NCI-H1694 treated with DMSO at 0.1 percent for 48 hours (cell line): ENCODE data around the gene AQP12B.
"Not testable (repeated sequence)": the region's sequence is repeated elsewhere in the genome, so short reads cannot be mapped to it uniquely, and the experiment has no call there.

Experiments used
- DNase-seq: peaks from one replicate; lab custom pipeline; 2025; lab: John Stamatoyannopoulos, UW

Gene AQP12B

DNA sequence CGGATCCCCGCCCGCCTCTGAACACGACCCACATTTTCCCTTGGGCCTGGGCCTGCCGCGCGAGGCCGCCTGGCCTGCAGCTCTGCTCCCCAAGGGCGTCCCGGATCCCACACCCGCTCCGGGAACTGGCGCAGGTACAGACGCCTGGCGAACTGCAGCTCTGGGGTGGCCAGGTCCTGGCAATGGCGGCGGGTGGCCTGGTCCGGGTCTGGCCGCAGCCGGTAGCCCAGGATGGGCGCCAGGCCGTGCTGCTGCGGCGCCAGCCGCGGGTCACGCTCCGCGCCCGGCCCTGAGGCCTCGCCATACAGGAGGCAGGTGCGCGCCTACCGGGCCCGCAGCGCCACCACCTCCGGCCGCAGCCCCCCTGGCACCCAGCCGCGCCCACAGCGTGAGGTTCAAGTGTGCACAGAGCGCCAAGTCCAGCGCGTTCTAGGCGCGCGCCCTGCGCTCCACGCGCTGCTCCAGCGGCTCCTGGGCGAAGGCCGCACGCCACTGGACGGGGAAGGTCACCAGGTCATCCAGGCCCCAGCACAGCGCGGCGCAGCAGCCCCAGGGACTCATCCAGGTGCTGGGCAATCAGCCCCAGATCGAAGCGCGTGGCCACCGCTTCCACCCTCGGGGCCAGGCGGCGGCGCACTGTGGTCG lies 18.5 kb upstream of the AQP12B start:
- DNase-seq, result no peak

GRCh38 chr2:240700616-240701015 lies 17.9 kb upstream of the AQP12B start:
- not testable (repeated sequence) for DNase-seq

DNA sequence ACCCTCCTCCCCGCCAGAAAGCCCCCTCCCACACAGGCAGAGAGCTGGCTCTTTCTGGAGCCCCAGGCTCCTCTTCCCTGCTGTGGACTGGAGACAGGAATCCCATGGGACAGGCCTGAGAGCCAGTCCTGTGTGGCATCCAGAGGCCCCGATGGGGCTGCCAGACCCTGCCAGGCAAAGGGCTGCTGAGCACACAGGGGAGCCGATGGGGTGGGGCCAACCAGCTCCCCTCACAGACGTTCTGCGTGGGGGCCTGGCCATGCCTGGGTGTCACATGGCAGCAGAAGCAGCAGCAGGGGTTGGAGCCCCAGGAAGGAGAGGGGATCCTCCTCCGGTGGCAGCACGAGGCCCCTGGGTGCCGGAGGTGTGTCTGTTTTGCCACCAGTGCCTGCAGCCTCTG lies 17.1 kb upstream of the AQP12B start:
- DNase-seq, result not testable (repeated sequence)

- DNase-seq, result not testable (repeated sequence)
Observed at GRCh38 chr2:240698852-240699561, 16.3 kb upstream of the AQP12B start.

DNA sequence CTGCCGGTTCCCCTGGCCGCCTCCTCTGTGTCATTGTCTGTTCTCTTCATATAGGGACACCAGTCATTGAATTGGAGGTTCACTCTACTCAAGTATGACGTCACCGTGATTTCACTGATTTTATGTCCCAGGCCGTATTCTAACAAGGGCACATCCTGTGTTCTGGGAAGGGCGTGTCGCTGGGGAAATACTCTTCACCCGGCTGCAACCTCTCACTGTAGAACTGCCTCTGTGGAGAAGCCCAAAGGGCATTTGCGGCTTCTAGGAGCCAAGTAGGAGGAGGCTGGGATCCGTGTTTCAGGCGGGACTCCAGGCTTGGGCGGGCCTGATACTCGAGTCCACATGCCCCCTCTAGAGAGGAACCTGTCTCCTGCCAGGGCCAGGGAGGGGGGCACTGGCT lies 13.8 kb upstream of the AQP12B start:
- not testable (repeated sequence) for DNase-seq

DNA sequence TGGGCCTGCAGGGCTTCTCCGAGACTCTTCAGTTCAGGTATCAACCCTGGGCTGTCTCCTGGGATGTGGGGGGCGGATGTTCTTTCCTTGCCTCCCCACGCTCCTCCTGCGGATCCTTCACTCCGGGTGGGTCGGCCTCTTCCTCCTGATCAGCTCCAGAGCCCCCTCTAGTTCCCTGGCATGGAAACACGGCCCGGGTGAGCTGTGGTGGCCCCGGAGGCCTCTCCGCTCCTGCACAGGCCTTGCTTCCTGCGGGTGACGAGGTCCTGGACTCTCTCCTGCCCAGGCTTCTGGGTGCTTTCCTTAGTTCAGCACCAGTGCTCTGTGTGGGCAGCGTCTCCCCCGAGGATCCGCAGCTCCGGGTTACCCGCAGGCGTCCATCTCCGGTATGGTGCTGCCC lies 12.9 kb upstream of the AQP12B start:
- DNase-seq, result not testable (repeated sequence)

GRCh38 chr2:240694304-240694703 lies 11.6 kb upstream of the AQP12B start:
- DNase-seq, result not testable (repeated sequence)

DNA sequence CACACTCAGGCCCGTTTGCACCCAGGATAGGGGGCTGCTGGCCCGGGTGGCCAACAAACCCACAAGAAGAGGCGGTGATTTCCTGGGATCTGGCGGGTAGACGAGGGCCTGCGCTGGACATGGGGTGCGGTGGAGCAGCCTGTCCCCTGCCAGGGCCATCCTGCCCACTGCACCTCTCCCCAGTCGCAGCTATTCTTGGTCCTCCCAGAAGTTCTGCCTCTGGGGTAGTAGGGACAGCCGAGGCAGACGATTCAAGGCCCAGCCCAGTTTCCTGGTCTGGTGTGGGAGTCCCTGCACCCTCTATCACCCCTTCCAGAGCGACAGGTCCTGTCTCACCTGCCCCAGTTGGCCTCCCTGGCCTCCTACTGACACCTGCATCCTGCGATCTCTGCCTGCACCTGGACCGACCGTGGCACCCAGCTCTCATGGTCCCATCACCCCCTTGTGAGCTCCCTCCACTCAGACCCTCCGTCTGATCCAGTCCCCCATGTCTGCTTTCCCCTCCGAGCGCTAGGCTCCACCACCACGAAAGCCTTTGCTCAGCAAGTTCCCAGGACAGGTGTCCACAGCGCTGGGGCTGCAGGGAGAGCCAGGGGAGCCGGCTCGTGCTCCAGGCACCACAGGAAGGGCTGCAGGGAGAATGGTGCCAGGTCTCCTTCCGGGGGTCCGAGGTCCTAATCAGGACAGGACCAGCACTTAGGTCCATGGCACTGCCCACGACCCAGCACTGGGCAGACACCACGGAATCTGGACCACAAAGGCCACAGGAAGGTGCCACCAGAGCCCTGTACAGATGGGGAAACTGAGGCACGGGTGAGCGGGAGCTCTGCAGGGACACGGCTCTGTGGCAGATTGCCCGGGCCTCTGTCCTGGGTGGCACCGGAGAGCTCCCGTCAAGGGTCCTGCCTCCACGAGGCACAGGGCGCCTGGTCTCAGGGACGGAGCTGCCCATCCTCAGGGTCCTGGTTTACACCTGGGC lies 10.2 kb upstream of the AQP12B start:
- not testable (repeated sequence) for DNase-seq

- not testable (repeated sequence) for DNase-seq
Observed at GRCh38 chr2:240691631-240692420, 9.1 kb upstream of the AQP12B start, which contains the start of gene AQP12A. Gene AQP12A, plus strand, starts transcription at chr2:240691866. Its CDS starts 48 bp downstream, at chr2:240691914.

GRCh38 chr2:240691075-240691427 lies 8.4 kb upstream of the AQP12B start:
- not testable (repeated sequence) for DNase-seq

DNA sequence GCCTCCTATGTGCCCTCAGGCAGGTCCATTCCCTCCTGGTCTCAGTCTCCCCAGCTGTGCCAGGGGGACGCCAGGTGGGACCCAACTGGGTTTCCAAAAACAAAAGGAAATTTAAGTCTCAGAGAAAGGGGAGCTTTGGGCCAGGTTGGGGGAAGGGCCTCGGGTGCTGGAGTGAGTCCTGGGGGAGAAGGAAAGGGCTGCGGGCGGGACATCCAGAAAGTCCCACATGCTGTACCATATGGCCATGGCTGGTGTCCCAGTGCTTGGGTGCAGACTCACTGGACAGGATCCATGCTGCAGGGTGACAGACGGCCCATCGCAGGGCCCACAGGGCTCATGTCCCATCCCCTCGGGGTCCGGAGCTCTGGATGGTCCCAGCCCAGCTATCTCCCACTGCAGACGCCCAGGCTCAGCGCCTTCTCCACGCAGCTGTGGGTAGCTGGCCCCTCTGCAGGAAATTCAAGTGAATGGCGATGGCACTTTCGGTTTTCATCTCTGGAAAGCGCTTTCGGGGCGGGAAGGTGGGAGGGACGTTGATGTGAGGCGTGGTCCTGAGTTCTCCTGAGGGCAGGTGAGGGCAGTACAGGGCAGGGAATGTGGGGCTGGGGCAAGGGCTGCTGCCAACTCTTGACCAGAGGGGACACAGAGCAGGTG lies 7.9 kb upstream of the AQP12B start:
- peak; percentile 64 for DNase-seq

DNA sequence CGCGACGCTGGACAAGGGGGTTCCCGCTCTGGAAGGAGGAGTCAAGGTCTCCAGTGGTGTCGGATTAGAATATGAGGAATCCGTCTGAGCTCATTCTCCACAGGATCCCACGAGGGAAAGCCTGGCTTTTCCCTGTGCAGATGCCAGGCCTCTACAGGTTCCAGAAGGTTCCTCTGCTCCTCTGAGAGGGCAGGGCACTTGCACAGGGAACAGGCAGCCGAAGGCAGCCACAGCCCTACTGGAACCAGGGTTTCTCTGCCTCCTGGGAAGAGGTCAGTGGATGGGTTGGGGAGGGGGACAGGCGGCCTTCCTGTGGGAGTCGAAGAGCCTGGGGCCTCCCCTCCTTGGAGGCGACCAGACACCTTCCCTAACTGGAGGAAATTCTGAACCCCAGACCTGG lies 7.3 kb upstream of the AQP12B start:
- DNase-seq, result no peak

GRCh38 chr2:240688553-240688919 lies 5.9 kb upstream of the AQP12B start:
- DNase-seq, result no peak

DNA sequence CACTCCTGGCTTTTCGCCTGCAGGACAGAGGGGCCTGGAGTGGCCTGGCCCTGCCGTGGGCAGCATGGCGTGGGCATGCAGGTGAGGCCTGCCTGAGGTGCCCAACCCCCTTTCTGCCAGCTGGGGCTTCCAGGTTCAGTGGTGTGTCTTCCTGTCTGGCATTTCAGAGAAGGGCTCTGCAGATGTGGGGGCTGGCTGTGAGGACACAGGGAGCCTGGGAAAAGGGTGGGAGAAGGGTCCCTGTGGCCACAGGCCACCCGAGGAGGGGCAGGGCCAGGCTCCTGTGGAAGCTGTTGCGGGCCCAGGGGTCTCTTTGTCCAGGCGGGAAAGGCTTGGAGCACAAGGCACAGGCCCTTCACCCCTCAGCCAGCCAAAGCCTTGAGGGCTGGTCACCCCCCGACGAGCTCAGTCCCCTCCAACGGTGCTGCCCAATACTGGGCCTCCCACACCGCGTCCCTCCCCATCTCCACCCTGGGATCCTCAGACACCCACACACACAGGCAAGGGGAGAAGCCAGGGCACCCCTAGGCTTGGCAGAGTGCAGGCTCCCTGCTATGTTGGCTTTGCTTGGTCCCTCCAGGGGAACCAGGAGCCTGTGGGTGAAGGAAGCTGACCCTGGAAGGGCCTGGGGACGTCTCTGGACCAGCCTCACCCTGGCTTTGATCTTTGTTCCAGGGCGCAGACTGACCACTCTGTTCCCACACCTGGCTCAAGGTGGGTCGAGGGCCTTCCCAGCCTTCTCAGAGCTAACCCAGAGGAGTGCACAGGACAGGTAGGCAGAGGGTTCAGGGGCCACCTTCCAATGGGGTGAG lies 5.3 kb upstream of the AQP12B start:
- no peak for DNase-seq

GRCh38 chr2:240687045-240687740 lies 4.5 kb upstream of the AQP12B start:
- no peak for DNase-seq

- DNase-seq, result no peak
Observed at GRCh38 chr2:240686460-240686859, 3.8 kb upstream of the AQP12B start.

DNA sequence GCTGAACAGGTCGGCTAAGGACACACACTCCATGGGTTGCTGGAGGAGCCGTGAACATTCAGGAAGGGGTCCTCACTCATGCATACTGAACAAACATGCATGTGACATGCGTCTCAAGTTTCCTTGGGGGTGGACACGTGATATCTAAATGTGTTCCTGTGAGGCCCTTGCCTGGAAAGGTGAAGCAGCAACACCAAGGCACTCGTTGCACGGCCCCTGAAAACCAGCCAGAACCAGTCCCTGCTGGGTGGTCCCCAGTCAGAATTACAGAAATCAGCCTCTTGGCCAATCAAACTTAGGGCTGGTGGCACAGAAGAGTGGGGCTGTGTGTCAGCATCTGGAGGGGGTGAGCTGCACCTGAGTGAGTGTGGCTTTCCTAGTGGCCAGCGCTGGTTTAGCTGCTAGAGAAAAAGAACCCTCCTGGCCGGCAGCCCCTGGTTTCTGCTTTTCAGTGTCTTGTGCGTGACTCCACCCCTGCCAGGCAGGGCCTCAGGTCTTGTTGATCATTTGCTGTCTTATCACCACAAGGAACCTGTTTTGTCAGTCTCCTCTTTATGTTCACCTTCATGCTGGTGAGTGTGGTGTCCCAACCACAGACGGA lies 3.2 kb upstream of the AQP12B start:
- no peak for DNase-seq

GRCh38 chr2:240683980-240684728 lies 1.5 kb upstream of the AQP12B start:
- not testable (repeated sequence) for DNase-seq
